DND-41 (cell line): ENCODE measurements around the gene CHRNA5.

Source experiments
- ATAC-seq: fragments of 200-7000 bp; cut with Tn5 transposase; 3 replicates; pipeline ENCODE4 v1.9.1; 2021; ENCODE audit warnings: low read depth; ENCODE audit not compliant: insufficient read depth
- DNase-seq: peaks from one replicate; pipeline ENCODE4 v3.0.0-alpha.2; 2020
- H2AFZ ChIP-seq: 2 replicates; pipeline ENCODE4 v1.6.0; 2012; ENCODE audit warnings: low read depth, low read length
- H3K27ac ChIP-seq: 2 replicates; pipeline ENCODE4 v1.5.1; 2012; ENCODE audit warnings: low read length, inconsistent platforms
- H3K27me3 ChIP-seq: fragments of 200-600 bp; sonication (generic); 2 replicates; pipeline ENCODE4 v1.6.0; 2012; ENCODE audit warnings: low read length, mild to moderate bottlenecking, inconsistent platforms; ENCODE audit not compliant: insufficient read depth, poor library complexity
- H3K36me3 ChIP-seq: 2 replicates; pipeline ENCODE4 v1.5.1; 2012; ENCODE audit warnings: low read length, inconsistent platforms; ENCODE audit not compliant: insufficient read depth
- H3K4me1 ChIP-seq: 2 replicates; pipeline ENCODE4 v1.5.1; 2012; ENCODE audit warnings: mild to moderate bottlenecking, low read length; ENCODE audit not compliant: insufficient read depth
- H3K4me2 ChIP-seq: 2 replicates; pipeline ENCODE4 v1.6.0; 2012; ENCODE audit warnings: mild to moderate bottlenecking, moderate library complexity, low read length, inconsistent platforms; ENCODE audit not compliant: insufficient read depth
- H3K4me3 ChIP-seq, 2 experiments: fragments of 200-600 bp in 1 of 2; shearing (Covaris generic) in 1 of 2; 2 replicates each; pipeline ENCODE4 v1.5.1; 2012 to 2016; ENCODE audit warnings: inconsistent platforms in 2 of 2, low read length in 2 of 2, mild to moderate bottlenecking in 2 of 2, low read depth in 1 of 2, moderate library complexity in 1 of 2
- H3K79me2 ChIP-seq: 2 replicates; pipeline ENCODE4 v1.6.0; 2012; ENCODE audit warnings: low read length, inconsistent platforms; ENCODE audit not compliant: insufficient read depth
- H3K9ac ChIP-seq: 2 replicates; pipeline ENCODE4 v1.6.0; 2012; ENCODE audit warnings: low read depth, mild to moderate bottlenecking, inconsistent platforms, low read length, moderate library complexity
- H3K9me3 ChIP-seq: 2 replicates; pipeline ENCODE4 v1.5.1; 2012; ENCODE audit warnings: low read length, moderate library complexity, mild to moderate bottlenecking, inconsistent platforms; ENCODE audit not compliant: insufficient read depth, severe bottlenecking
- H4K20me1 ChIP-seq: 2 replicates; pipeline ENCODE4 v1.6.0; 2012; ENCODE audit warnings: low read length; ENCODE audit not compliant: insufficient read depth
- EZH2 ChIP-seq: IDR thresholded peaks from 3 replicates; pipeline ENCODE4 v1.6.1; 2012; ENCODE audit warnings: borderline replicate concordance, low read depth, mild to moderate bottlenecking, moderate library complexity, low read length, inconsistent platforms; ENCODE audit not compliant: severe bottlenecking
- TF ChIP-seq, protein P1 (sequence below): IDR thresholded peaks from 2 replicates; pipeline ENCODE4 v1.5.1; 2012; ENCODE audit warnings: borderline replicate concordance, low read length, moderate library complexity, mild to moderate bottlenecking; ENCODE audit not compliant: poor library complexity, severe bottlenecking; ENCODE audit errors: extremely low read depth

Gene CHRNA5

DNA sequence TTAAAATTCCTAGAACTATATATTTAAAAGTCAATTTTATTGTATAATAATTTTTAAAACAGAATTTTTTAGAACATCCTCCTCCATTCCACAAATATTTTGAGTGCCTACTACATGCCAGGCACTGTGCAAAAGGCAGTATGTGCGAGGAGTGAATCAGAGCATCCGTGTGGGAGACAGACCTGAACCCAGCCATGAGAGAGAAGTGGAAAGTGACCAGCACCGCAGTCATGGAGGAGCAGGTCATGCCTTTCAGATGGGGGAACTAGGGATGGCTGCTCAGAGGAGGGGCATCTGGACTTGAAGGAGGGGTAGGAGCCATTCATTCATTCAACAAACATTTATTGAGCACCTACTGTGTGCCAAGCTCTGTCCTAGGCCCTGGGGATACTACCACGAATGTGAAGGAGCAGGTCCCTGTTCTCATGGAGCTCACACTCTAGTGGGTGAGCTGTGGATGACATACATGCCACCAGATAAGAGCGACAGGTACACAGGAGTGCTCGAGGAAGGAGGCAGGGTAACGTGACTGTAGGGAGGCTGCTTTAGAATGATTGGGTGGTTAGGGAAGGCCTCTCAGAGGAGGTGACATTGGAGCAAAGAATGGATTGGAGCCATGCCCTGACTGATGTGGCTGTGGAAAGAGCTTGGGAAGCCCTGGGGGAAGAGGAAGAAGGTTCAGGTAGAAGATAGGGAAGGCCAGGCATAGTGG, 58.6 kb downstream of the CHRNA5 start:
- Histone ChIP-seq H3K4me3 (no peak overlapping the region), H4K20me1 (no peaks in the 10 kb centered on the region), H3K27me3 (peaks cover 28% of the 10 kb centered on the region), H3K79me2 (no peaks in the 10 kb centered on the region), H3K4me2 (no peak overlapping the region), H3K36me3 (no peaks in the 10 kb centered on the region), H3K27ac (no peak overlapping the region), H2AFZ (no peak overlapping the region), H3K9ac (no peak overlapping the region), H3K9me3 (no peaks in the 10 kb centered on the region), H3K4me1 (peaks cover 29% of the 10 kb centered on the region)
- TF ChIP-seq EZH2: no peak
- TF ChIP-seq, protein P1, sequence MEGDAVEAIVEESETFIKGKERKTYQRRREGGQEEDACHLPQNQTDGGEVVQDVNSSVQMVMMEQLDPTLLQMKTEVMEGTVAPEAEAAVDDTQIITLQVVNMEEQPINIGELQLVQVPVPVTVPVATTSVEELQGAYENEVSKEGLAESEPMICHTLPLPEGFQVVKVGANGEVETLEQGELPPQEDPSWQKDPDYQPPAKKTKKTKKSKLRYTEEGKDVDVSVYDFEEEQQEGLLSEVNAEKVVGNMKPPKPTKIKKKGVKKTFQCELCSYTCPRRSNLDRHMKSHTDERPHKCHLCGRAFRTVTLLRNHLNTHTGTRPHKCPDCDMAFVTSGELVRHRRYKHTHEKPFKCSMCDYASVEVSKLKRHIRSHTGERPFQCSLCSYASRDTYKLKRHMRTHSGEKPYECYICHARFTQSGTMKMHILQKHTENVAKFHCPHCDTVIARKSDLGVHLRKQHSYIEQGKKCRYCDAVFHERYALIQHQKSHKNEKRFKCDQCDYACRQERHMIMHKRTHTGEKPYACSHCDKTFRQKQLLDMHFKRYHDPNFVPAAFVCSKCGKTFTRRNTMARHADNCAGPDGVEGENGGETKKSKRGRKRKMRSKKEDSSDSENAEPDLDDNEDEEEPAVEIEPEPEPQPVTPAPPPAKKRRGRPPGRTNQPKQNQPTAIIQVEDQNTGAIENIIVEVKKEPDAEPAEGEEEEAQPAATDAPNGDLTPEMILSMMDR: no peak
- ATAC-seq (no peak), DNase-seq (no peak)

DNA sequence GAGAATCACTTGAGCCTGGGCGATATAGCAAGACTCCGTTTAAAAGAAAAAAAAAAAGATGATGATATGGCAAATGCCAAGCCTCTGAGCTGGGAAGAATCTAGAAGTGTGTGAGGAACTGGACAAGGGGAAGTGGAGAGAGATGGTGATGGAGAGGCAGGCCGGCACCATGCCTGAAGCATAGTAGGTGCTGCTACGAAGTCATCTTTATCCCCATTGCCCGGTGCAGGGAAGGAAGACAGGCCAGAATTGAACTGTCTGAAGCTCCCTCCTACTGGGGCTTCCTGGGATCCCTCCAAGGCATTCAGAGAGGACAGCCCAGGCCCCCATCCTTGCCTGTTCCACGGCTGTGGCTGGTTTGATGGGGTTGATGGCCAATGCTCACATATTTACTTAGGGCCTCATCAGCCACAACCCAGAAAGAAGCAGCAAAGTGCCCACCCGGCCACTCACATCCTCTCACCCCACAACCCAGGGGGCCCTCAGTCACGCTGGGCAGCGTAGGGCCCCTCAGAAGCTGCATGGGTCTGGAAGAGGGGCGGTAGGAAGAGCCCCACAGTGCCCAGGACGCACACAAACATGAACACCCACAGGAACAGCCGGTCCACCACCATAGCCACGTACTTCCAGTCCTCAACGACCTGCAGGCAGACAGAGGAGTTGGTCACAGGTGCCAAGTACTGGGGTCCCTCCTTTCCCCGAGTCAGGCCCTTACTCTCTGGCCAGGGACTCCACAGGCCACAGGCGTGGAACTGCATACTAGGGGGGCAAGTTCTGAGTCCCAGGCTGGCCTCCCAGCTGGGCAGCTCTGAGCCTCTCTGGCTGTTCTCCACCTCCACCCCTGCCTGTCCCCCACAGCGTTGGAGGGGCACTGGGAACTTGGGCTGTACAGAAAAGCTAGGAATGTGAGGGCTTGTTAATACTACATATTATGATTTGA, 59.6 kb downstream of the CHRNA5 start:
- Histone ChIP-seq H4K20me1 (no peaks in the 10 kb centered on the region), H3K79me2 (no peaks in the 10 kb centered on the region), H3K36me3 (no peaks in the 10 kb centered on the region), H3K4me2 (no peak overlapping the region), H2AFZ (no peak overlapping the region), H3K4me1 (peaks cover 28% of the 10 kb centered on the region), H3K4me3 (no peak overlapping the region), H3K27ac (no peak overlapping the region), H3K27me3 (peaks cover 22% of the 10 kb centered on the region), H3K9me3 (no peaks in the 10 kb centered on the region), H3K9ac (no peak overlapping the region)
- ATAC-seq (no peak), DNase-seq (no peak)
- TF ChIP-seq, protein P1: no peak
- TF ChIP-seq EZH2: no peak

DNA sequence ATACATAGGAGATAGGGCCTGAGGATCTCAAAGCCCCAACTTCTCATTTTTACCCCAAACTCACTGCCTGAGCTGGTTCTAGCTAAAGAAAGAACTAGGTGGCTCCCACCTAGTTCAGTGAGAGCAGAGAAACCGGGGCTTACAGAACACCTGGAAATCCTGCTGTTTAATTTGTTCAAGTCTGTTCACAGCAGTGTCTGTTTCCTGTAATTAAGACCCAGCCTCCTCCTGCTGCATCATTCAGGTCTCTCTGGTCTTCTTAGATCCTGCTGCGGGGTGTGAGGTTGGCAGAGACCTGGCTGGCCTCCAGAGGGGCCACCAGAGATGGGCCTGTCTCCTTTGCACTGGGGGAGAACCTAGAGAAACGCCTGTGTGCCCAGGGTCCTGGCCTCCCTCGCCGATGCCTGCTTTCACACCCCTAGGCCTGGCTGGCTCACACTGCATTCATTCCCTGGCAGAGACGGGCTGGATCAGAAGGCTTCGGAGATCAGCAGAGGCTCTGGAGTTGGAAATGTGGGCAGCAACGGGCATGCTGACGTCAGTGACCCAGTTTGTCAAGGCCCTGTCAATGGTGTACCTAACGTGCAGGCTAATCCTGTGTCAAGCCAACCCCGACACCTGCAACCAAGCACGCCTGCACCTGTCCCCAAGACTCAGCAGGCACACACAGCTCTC, 60.4 kb downstream of the CHRNA5 start:
- no peak overlapping the region for H3K9ac ChIP-seq
- H3K4me3 ChIP-seq: no peak overlapping the region
- DNase-seq (peak; percentile 27), ATAC-seq (peak; percentile 29; the same call in 2 of the 3 replicates)
- no peak for TF ChIP-seq EZH2
- TF ChIP-seq, protein P1: no peak
- H3K9me3 ChIP-seq: no peaks in the 10 kb centered on the region
- H3K36me3 ChIP-seq: no peaks in the 10 kb centered on the region
- H2AFZ ChIP-seq: no peak overlapping the region
- no peaks in the 10 kb centered on the region for H4K20me1 ChIP-seq
- no peaks in the 10 kb centered on the region for H3K79me2 ChIP-seq
- no peak overlapping the region for H3K4me2 ChIP-seq
- H3K27me3 ChIP-seq: peaks cover 13% of the 10 kb centered on the region
- no peak overlapping the region for H3K27ac ChIP-seq
- peaks cover 20% of the 10 kb centered on the region for H3K4me1 ChIP-seq
